Uterus (tissue), 4 donors: Measurements from ENCODE around the gene CRY2. TPM values are rescaled to one million over a fixed set of nuclear protein-coding genes. Genes with fewer than 3 reads are reported as not detected.

ENCODE experiments used
- DNase-seq, 2 donors: peaks; one replicate each; pipeline ENCODE4 v3.0.0-alpha.2; 2019 to 2020
- H3K27ac ChIP-seq, 2 donors: fragments of 200-600 bp; sonication (generic); 1 replicate in 1 of 2; 2 replicates in 1 of 2; pipeline ENCODE4 v1.5.1; 2016 to 2018
- H3K27me3 ChIP-seq, 2 donors: fragments of 200-600 bp; sonication (generic); one replicate each; pipeline ENCODE4 v1.5.1; 2018 to 2019; ENCODE audit warnings: control low read depth in 1 of 2
- H3K36me3 ChIP-seq, 2 donors: fragments of 200-600 bp; sonication (generic); one replicate each; pipeline ENCODE4 v1.5.1; 2019; ENCODE audit warnings: control low read depth in 1 of 2
- H3K4me1 ChIP-seq, 2 donors: fragments of 200-600 bp; sonication (generic); one replicate each; pipeline ENCODE4 v1.5.1; 2018 to 2019; ENCODE audit warnings: control low read depth in 1 of 2
- H3K4me3 ChIP-seq, 2 donors: fragments of 200-600 bp; sonication (generic); 1 replicate in 1 of 2; 2 replicates in 1 of 2; pipeline ENCODE4 v1.5.1; 2018 to 2019; ENCODE audit warnings: mild to moderate bottlenecking in 1 of 2
- H3K9me3 ChIP-seq, 2 donors: fragments of 200-600 bp; sonication (generic); one replicate each; pipeline ENCODE4 v1.5.1; 2019; ENCODE audit warnings: control low read depth in 1 of 2
- POLR2A ChIP-seq, 2 donors: fragments of 450-650 bp; IDR thresholded peaks; one replicate each; pipeline ENCODE4 v1.6.1; 2016; ENCODE audit warnings: antibody characterized with exemption in 2 of 2, mild to moderate bottlenecking in 1 of 2, moderate library complexity in 1 of 2
- intact Hi-C: fragments of 100-400 bp; cut with DNase I; formaldehyde crosslinking; loops from one replicate; pipeline ENCODE4 v1.15.1; 2023; ENCODE audit warnings: low total_unique reads
- total RNA-seq, 4 donors: library from RNA; depleted of rRNA in 3 of 4; stranded (reverse); fragments of >200 nt in 3 of 4; gene quantifications; one replicate each; pipeline versions ENCODE4 v1.1.0 to v1.2.4, GENCODE V29; 2014 to 2023
- TF ChIP-seq, protein P1 (sequence below), 4 experiments: fragments of 200-600 bp in 2 of 4; fragments of 450-650 bp in 2 of 4; sonication (generic) in 2 of 4; IDR thresholded peaks; one replicate each; pipeline ENCODE4 v1.5.1; 2016 to 2019; ENCODE audit warnings: antibody characterized with exemption in 4 of 4, mild to moderate bottlenecking in 2 of 4, moderate library complexity in 1 of 4
- donor health status: DM: yes; HTN: yes; CAD: no.

Gene CRY2
- total RNA-seq, 4 donors from 2014 or later = 22.1 to 91.8 (median 61.0) TPM

- Histone ChIP-seq H3K9me3 (no peaks in the 10 kb centered on the region), H3K4me1 (peaks cover 0 to 7% of the 10 kb centered on the region in 2 donors), H3K4me3 (no peak overlapping the region), H3K27me3 (no peaks in the 10 kb centered on the region), H3K27ac (no peak overlapping the region), H3K36me3 (no peaks in the 10 kb centered on the region)
- no peak for TF ChIP-seq POLR2A (IDR thresholded peaks at IDR 0.05)
- TF ChIP-seq, protein P1, sequence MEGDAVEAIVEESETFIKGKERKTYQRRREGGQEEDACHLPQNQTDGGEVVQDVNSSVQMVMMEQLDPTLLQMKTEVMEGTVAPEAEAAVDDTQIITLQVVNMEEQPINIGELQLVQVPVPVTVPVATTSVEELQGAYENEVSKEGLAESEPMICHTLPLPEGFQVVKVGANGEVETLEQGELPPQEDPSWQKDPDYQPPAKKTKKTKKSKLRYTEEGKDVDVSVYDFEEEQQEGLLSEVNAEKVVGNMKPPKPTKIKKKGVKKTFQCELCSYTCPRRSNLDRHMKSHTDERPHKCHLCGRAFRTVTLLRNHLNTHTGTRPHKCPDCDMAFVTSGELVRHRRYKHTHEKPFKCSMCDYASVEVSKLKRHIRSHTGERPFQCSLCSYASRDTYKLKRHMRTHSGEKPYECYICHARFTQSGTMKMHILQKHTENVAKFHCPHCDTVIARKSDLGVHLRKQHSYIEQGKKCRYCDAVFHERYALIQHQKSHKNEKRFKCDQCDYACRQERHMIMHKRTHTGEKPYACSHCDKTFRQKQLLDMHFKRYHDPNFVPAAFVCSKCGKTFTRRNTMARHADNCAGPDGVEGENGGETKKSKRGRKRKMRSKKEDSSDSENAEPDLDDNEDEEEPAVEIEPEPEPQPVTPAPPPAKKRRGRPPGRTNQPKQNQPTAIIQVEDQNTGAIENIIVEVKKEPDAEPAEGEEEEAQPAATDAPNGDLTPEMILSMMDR (IDR thresholded peaks at IDR 0.05) = no peak
- intact Hi-C loops = no loop called here
- no peak for DNase-seq
These were observed 40.3 kb downstream of the CRY2 start for GRCh38 chr11:45887587-45887986.

- peaks cover 0 to 7% of the 10 kb centered on the region in 2 donors for H3K4me1 ChIP-seq
- no peak for DNase-seq
- H3K36me3 ChIP-seq = no peaks in the 10 kb centered on the region
- intact Hi-C loops = no loop called here
- H3K27ac ChIP-seq = no peak overlapping the region
- no peak overlapping the region for H3K4me3 ChIP-seq
- no peaks in the 10 kb centered on the region for H3K9me3 ChIP-seq
- TF ChIP-seq, protein P1 (IDR thresholded peaks at IDR 0.05) = no peak
- TF ChIP-seq POLR2A (IDR thresholded peaks at IDR 0.05) = no peak
- no peaks in the 10 kb centered on the region for H3K27me3 ChIP-seq
These were observed 42.3 kb downstream of the CRY2 start for GRCh38 chr11:45889555-45889954.

- no peaks in the 10 kb centered on the region for H3K9me3 ChIP-seq
- no peak overlapping the region for H3K4me3 ChIP-seq
- no peaks in the 10 kb centered on the region for H3K36me3 ChIP-seq
- TF ChIP-seq POLR2A (IDR thresholded peaks at IDR 0.05) = no peak
- TF ChIP-seq, protein P1 (IDR thresholded peaks at IDR 0.05) = no peak
- H3K27me3 ChIP-seq = no peaks in the 10 kb centered on the region
- no peak for DNase-seq
- no peak overlapping the region for H3K27ac ChIP-seq
- intact Hi-C loops = no loop called here
- peaks cover 0 to 7% of the 10 kb centered on the region in 2 donors for H3K4me1 ChIP-seq
These were observed 42.7 kb downstream of the CRY2 start for GRCh38 chr11:45889966-45890365.

DNA sequence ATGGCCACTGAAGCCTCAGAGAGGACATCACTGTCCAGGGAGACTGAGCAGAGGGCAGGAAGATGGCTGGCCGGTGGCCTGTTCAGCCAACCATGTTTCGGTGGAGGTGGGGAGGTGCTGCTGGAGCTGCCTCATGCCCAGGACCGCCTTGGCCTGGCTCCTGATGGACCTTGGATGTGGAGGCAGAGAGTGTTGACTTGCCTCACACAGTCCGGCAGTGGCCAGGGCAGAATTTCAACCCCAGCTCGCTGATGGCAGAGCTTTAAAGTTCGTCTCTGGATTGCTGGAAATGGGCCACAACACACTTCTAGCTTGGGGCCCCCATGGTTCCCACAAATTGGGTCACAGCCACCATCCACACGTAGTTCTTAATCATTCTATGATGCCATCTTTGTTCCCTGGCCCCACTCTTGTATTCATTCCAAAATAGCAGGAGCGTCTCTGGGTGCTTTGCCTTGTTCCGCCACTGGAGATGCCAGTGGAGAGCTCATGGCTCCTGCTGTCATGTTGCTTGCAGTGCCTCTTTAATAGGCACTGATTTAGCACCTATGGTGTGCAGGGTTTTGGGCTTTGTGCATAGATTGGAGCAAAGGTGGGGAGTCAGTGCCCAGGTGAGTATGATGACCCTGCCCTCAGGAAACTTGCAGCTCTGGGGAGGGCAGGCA lies 43.7 kb downstream of the CRY2 start:
- Histone ChIP-seq H3K36me3 (no peaks in the 10 kb centered on the region), H3K4me3 (no peak overlapping the region), H3K27ac (no peak overlapping the region), H3K27me3 (no peaks in the 10 kb centered on the region), H3K9me3 (no peaks in the 10 kb centered on the region), H3K4me1 (peaks cover 0 to under 1% of the 10 kb centered on the region in 2 donors)
- intact Hi-C loops = no loop called here
- TF ChIP-seq POLR2A (IDR thresholded peaks at IDR 0.05) = no peak
- TF ChIP-seq, protein P1 (IDR thresholded peaks at IDR 0.05) = no peak
- no peak for DNase-seq

DNA sequence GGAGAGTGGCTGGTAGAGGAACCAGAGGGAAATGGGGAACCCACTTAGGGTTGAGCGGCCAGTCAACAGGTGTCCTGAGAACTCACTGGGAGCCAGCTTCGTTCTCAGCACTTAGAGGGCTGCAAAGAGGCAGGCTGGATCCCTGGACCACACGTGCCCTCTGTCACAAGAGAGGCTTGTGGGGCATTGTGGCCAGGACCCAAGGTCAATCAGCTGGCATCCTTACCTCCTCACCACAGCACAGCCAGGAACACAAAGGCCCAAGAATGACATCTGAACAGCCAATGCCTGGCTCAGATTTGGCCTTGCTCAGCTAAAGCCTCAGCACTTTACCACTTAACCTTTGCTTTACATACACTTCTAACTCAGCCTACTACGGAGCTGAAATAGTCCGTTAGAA lies 45.6 kb downstream of the CRY2 start:
- Histone ChIP-seq H3K27me3 (no peaks in the 10 kb centered on the region), H3K4me3 (no peak overlapping the region), H3K36me3 (no peaks in the 10 kb centered on the region), H3K9me3 (no peaks in the 10 kb centered on the region), H3K4me1 (no peaks in the 10 kb centered on the region), H3K27ac (no peak overlapping the region)
- no peak for DNase-seq
- TF ChIP-seq POLR2A (IDR thresholded peaks at IDR 0.05) = no peak
- TF ChIP-seq, protein P1 (IDR thresholded peaks at IDR 0.05) = no peak
- intact Hi-C loops = no loop called here
